ENCODE measurements around the gene FN3KRP. TPM values are rescaled to one million over a fixed set of nuclear protein-coding genes. Genes with fewer than 3 reads are reported as not detected.

The FN3KRP gene
- total RNA-seq, 4 donors from 2014 or later = 15.5 to 33.0 (median 19.7) TPM

DNA sequence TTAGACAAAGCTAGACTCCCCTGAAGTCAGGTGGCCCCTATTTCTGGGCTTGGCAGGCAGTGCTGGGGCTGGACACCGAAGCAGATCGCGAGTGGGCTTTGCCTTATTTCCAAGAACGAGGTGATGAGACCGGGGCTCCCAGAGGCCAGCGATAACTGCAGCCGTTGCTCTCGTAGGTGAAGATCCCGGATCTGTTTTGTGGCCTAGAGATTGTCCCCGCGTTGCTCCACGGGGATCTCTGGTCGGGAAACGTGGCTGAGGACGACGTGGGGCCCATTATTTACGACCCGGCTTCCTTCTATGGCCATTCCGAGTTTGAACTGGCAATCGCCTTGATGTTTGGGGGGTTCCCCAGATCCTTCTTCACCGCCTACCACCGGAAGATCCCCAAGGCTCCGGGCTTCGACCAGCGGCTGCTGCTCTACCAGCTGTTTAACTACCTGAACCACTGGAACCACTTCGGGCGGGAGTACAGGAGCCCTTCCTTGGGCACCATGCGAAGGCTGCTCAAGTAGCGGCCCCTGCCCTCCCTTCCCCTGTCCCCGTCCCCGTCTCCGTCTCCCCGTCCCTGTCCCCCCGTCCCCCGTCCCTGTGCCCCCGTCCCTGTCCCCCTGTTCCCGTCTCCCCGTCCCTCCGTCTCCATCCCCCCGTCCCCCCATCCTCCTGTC is 33.9 kb downstream of the FN3KRP start:
- no peaks in the 10 kb centered on the region for H3K27me3 ChIP-seq
- no peak overlapping the region for H3K27ac ChIP-seq
- H3K4me1 ChIP-seq = peaks cover 0 to 22% (median 9%) of the 10 kb centered on the region in 4 donors
- peak in 1 of 3 donors; percentile 57 for DNase-seq
- no peak overlapping the region for H3K4me3 ChIP-seq
- no peaks in the 10 kb centered on the region for H3K9me3 ChIP-seq
- TF ChIP-seq POLR2A (IDR thresholded peaks at IDR 0.05) = no peak
- TF ChIP-seq, protein P1, sequence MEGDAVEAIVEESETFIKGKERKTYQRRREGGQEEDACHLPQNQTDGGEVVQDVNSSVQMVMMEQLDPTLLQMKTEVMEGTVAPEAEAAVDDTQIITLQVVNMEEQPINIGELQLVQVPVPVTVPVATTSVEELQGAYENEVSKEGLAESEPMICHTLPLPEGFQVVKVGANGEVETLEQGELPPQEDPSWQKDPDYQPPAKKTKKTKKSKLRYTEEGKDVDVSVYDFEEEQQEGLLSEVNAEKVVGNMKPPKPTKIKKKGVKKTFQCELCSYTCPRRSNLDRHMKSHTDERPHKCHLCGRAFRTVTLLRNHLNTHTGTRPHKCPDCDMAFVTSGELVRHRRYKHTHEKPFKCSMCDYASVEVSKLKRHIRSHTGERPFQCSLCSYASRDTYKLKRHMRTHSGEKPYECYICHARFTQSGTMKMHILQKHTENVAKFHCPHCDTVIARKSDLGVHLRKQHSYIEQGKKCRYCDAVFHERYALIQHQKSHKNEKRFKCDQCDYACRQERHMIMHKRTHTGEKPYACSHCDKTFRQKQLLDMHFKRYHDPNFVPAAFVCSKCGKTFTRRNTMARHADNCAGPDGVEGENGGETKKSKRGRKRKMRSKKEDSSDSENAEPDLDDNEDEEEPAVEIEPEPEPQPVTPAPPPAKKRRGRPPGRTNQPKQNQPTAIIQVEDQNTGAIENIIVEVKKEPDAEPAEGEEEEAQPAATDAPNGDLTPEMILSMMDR (IDR thresholded peaks at IDR 0.05) = no peak
- H3K36me3 ChIP-seq = no peaks in the 10 kb centered on the region

- peak overlapping the region in 3 of 4 donors; percentile 90 to 91 (median 90) for H3K27ac ChIP-seq
- H3K4me1 ChIP-seq = peaks cover 0 to 22% (median 9%) of the 10 kb centered on the region in 4 donors
- no peaks in the 10 kb centered on the region for H3K36me3 ChIP-seq
- no peaks in the 10 kb centered on the region for H3K27me3 ChIP-seq
- peak overlapping the region; percentile 86 to 98 (median 90) for H3K4me3 ChIP-seq
- no peak for TF ChIP-seq POLR2A (IDR thresholded peaks at IDR 0.05)
- TF ChIP-seq, protein P1 (IDR thresholded peaks at IDR 0.05) = peak in 1 of 6 experiments; percentile 12
- DNase-seq = no peak
- no peaks in the 10 kb centered on the region for H3K9me3 ChIP-seq
Observed at GRCh38 chr17:82751171-82751570, 34.7 kb downstream of the FN3KRP start.

- TF ChIP-seq, protein P1 (IDR thresholded peaks at IDR 0.05) = no peak
- peak; percentile 28 to 43 for TF ChIP-seq POLR2A (IDR thresholded peaks at IDR 0.05)
- peak within 1 kb of the TSS; percentile 81 to 91 (median 90) for H3K27ac ChIP-seq
- peak within 1 kb of the TSS; percentile 86 to 98 (median 90) for H3K4me3 ChIP-seq
- no peaks in the 10 kb centered on the region for H3K27me3 ChIP-seq
- no peaks in the 10 kb centered on the region for H3K9me3 ChIP-seq
- DNase-seq = peak; percentile 87 to 93 (median 92)
- H3K4me1 ChIP-seq = peaks cover 0 to 22% (median 9%) of the 10 kb centered on the region in 4 donors
- H3K36me3 ChIP-seq = no peaks in the 10 kb centered on the region
Observed at GRCh38 chr17:82751571-82752370, 35.3 kb downstream of the FN3KRP start, which contains the start of gene TBCD. Gene TBCD (plus strand): TSS chr17:82752065. CDS start chr17:82752194, 129 bp downstream.

DNA sequence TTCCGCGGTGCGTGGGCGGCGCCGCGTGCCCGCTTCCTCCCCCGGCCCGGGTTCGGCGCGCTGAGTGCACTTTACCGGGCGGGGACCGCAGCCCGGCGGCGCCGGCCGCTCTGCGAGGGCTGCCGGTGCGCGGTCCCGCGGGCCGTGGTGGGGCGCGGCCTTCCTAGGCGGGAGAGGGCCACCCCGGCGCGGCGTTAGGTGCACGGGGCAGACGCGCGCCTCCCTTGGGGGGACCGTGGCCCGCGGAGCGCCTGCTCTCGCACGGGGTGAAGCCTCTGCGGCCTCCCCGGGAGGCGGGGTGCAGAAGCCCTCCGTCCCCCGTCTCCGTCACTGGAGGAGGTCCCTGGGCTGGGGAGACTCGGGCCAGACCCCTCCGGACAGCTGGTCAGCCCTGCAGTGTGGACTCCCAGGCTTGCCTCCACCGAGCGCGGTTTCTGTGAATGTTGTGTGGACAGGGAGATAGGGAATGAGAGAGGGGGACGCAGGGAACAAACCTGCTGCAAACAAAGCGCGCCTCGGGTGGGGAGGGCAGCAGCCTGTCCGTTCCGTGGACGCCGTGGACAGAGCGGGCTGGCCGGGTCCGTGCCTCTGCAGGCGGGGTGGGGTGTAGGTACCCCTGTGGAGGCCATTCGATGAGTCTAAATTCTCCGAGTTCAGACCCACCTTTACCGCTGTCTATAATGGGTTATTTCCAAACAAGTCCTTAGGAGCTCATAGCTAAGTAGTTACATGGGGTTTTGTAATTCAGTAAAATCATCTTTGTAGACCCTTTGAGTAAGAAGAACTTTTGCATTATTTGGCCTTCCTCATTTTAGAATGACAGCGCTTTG is 36.1 kb downstream of the FN3KRP start:
- TF ChIP-seq, protein P1 (IDR thresholded peaks at IDR 0.05) = no peak
- TF ChIP-seq POLR2A (IDR thresholded peaks at IDR 0.05) = no peak
- Histone ChIP-seq H3K4me1 (peaks cover 0 to 22% (median 9%) of the 10 kb centered on the region in 4 donors), H3K9me3 (no peaks in the 10 kb centered on the region), H3K4me3 (peak overlapping the region; percentile 86 to 98 (median 90)), H3K36me3 (no peaks in the 10 kb centered on the region), H3K27ac (peak overlapping the region; percentile 81 to 91 (median 90)), H3K27me3 (no peaks in the 10 kb centered on the region)
- DNase-seq = no peak

- Histone ChIP-seq H3K9me3 (no peaks in the 10 kb centered on the region), H3K4me3 (peak overlapping the region in 2 of 4 donors; percentile 86 to 89), H3K4me1 (peaks cover 0 to 22% (median 9%) of the 10 kb centered on the region in 4 donors), H3K27ac (no peak overlapping the region), H3K36me3 (no peaks in the 10 kb centered on the region), H3K27me3 (no peaks in the 10 kb centered on the region)
- no peak for DNase-seq
- TF ChIP-seq POLR2A (IDR thresholded peaks at IDR 0.05) = no peak
- TF ChIP-seq, protein P1 (IDR thresholded peaks at IDR 0.05) = no peak
Observed at GRCh38 chr17:82753201-82753464, 36.6 kb downstream of the FN3KRP start.
